Left forelimb (tissue), 1 donor: ENCODE results near the gene TIMM29.
A peak's percentile ranks its signal among the peaks of the same experiment; 100 is the strongest.
"Not testable (repeated sequence)": the region's sequence is repeated elsewhere in the genome, so short reads cannot be mapped to it uniquely, and the experiment has no call there.

Experiments used
- DNase-seq: peaks from one replicate; pipeline ENCODE4 v3.0.0-alpha.2; 2018; ENCODE audit warnings: low spot score

The TIMM29 gene

DNA sequence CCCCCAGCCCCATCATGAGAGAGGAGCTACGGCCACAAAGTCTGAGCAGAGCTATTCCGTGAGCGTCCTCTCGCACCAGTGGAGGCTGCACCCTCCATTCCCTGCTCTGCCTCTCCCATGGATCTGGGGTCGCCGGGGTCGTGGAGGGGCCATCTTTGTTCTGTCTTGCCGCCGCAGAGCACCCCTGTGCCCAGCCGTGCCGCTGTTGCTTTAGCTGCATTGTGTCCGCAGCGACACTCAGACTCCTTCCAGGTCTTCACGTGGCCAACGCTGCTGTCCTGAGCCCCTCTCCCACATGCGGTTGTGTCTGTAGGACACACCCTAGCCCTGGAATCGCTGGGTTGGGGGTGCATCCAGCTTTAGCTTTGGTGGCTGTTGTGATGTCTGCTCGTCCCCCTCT lies 16.0 kb upstream of the TIMM29 start:
- DNase-seq, result no peak

GRCh38 chr19:10913716-10914340 lies 14.8 kb upstream of the TIMM29 start:
- no peak for DNase-seq

DNA sequence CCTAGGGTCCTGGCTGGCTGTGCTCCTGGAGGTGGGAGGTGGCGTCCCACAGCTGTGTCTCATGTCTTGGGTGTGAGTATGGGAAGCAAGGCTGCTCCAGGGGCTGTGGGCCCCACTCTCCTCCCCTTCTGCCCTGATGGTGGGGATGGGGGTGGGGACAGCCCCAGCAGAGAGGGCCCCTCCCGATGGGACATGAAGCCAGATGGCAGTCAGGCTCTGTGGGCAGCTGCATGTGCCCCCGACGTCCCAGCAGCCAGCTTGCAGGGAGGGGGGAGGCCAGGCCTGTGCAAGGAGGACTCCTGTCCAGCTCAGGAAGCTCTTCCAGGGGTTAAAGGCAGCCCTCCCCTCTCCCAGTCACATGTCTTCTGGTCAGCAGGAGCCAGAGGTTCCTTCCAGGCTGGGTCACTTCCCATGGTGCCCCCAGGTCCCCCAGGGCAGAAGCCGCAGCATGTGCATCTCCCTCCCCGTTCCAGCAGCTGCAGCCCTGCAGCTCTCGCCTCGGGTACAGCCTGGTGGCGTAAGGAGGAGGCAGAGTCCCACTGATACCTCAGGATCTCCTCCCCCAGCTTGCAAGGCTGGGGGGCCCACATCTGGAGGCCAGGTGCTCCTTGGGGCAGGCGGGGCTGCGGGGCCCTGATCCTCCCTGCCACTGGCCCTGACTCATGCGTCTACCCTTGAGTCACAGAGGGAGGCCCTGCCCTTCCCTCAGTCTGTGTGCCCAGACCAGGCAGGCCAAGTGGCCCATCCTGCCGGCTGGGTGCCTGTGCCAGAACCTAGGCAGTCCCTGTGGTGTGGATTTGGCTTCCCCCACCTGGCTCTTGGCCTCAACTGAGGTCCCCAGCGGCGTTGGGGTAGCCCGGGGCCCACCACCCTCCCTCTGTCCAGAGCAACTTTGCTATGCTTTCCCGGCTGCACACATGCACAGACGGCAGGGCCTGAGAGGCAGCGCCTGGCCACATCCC lies 13.2 kb upstream of the TIMM29 start:
- DNase-seq, result peak; percentile 81

- no peak for DNase-seq
These were observed 12.0 kb upstream of the TIMM29 start for GRCh38 chr19:10916602-10917001.

DNA sequence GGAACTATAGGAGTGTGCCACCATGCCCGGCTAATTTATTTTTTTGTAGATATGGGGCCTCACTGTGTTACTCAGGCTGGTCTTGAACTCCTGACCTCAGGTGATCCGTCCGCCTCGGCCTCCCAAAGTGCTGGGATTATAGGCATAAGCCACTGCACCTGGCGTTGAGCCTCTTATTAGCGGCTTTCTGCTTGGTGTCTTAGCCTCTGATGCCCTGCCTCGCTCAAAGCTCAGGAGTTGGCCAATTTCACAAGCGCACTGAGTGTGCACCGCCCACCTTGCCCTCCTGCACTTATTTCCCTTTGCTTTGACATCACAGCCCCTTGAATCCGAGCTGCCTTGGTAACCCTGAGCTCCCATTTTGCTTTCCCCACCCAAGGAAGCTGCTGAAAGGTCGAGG lies 10.3 kb upstream of the TIMM29 start:
- no peak for DNase-seq

- DNase-seq, result no peak
These were observed 9.0 kb upstream of the TIMM29 start for GRCh38 chr19:10919352-10920287.

GRCh38 chr19:10920288-10920655 lies 8.3 kb upstream of the TIMM29 start:
- DNase-seq, result no peak

GRCh38 chr19:10920781-10921180 lies 7.8 kb upstream of the TIMM29 start:
- no peak for DNase-seq

GRCh38 chr19:10921199-10921909 lies 7.3 kb upstream of the TIMM29 start:
- no peak for DNase-seq

DNA sequence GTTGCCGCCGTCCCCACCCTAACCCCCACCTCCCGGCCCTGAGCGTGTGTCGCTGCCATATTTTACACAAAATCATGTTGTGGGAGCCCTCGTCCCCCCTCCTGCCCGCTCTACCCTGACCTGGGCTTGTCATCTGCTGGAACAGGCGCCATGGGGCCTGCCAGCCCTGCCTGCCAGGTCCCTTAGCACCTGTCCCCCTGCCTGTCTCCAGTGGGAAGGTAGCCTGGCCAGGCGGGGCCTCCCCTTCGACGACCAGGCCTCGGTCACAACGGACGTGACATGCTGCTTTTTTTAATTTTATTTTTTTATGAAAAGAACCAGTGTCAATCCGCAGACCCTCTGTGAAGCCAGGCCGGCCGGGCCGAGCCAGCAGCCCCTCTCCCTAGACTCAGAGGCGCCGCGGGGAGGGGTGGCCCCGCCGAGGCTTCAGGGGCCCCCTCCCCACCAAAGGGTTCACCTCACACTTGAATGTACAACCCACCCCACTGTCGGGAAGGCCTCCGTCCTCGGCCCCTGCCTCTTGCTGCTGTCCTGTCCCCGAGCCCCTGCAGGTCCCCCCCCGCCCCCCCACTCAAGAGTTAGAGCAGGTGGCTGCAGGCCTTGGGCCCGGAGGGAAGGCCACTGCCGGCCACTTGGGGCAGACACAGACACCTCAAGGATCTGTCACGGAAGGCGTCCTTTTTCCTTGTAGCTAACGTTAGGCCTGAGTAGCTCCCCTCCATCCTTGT lies 6.5 kb upstream of the TIMM29 start:
- DNase-seq, result no peak

GRCh38 chr19:10922638-10923014 lies 6.0 kb upstream of the TIMM29 start:
- no peak for DNase-seq

DNA sequence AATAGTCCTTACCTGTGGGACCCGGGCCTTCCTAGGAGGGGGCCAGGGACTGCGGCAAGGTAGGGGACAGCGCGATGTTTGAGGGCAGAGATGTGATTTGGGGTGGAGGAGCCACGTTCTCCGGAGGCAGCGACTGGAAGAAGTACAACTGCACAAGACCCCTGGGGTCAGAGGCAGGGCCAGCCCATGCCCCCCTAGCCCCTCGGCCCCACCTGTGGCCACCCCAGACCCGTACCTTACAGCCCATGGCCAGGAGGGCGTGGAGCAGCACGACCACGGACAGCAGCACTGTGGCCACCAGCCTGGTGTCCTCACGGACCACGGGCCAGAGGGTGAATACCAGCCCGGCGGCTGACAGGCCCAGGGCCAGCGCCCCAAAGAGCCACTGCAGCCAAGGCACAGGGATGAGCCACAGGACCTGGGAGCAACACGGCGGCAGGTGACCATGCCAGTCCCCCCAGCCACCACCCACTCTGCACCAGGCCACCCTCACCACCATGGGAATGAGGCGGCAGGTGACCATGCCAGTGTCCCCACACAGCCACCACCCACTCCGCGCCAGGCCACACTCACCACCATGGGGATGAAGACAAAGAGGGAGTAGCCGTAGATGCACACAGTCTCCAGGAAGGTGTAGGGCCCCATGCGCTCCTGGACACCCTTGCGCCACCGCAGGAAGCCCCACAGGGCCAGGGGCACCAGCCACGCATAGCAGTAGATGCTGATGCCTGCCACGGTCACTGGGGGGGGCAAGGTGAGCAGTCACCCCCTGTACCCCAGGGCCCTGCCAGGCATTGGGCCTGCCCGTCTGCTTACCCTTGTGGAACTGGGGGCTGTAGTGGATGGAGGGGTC lies 5.1 kb upstream of the TIMM29 start:
- peak; percentile 65 for DNase-seq

DNA sequence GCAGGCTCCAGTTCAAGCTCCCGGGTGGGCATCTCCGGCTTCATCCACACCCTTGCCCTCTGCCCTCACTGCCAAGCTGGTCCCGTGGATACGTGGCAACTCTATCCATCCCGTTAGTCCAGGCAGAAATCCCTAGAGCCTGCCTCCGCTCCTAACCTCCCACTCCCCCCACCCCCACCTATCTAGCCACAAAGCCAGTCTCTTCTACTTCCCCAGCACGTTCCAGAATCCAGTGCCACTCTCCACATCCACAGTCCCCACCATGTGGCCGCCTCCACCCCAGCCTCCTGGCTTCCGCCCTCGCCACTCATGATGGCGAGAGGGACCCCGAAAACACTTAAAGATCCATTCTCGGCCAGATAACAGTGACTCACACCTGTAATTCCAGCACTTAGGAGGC lies 4.0 kb upstream of the TIMM29 start:
- no peak for DNase-seq

DNA sequence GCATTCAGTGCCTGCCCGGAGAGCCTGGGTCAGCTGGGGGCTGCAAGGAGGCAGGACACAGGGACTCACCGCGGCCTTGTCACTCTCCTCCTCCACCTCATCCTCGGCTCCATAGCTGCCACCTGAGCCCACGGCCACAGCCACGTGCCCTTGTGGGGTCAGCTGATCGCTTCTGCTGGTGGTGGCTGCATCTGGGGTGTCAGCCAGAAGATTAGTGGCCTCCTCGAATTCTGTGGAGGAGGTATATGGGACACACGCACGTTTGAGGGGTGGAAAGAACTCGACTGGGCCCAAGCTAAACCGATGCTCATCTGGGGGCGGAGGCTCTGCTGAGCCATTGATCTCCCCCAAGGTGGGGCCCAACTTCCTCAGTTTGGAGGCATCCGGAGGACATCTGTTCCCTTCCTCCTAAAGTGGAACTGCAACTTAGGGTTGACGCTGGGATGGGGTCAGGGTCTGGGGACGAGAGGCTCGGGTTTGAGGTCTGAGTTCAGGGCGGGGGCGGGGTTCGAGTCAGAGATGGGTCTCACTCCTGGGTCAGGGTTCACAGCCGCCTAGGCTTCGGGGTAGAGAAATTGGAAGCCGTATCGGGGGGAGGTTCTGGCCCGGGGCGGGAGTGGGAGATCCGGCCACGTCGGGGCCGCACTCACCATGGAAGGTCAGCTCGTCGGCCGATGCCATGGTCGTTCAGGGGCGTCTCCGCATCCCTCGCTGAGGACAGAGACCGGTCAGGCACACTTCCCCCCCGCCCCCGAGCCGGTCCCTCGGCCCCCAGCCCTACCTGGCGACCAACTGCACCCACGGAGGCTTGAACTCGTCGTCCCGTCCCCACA lies 665 bp upstream of the TIMM29 start:
- no peak for DNase-seq

DNA sequence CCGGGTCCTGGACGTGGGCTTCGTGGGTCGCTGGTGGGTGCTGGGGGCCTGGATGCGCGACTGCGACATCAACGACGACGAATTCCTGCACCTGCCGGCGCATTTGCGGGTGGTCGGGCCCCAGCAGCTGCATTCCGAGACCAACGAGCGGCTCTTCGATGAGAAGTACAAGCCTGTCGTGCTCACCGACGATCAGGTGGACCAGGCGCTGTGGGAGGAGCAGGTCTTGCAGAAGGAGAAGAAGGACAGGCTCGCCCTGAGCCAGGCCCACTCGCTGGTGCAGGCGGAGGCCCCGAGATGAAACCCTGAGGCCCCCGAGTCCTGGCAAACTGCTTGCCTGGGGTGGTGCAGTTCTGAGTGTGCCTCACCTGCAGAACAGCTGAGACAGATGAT lies 787 bp downstream of the TIMM29 start:
- DNase-seq, result no peak

DNA sequence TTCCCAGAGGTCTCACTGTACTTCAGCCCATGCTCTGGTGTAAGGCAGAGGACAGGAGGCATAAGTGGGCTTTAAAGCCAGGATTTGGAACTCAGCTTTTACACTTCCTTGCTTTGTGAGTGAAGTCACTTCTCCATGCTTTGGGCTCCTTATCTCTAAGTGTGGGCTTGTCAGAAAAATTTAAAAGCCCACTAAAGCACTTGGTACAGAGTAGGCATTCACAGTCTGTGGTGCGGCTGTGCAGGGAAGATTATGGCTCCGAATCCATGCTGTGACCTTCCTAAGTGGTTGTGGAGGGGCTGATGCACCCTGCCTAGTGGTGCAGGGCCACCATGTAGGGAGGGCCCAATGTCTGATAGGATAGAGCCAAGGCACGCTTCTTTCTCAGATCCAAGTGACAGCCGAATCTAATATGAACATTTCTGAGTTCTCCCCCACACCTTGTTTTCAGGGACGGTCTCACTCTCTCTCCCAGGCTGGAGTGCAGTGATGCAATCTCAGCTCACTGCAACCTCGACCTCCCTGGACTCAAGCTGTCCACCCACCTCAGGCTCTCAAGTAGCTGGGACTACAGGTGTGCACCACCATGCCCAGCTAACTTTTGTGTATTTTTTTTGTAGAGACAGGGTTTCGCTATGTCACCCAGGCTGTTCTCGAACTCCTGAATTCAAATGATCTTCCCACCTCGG lies 6.9 kb downstream of the TIMM29 start:
- no peak for DNase-seq

- peak; percentile 65 for DNase-seq
These were observed 8.1 kb downstream of the TIMM29 start for GRCh38 chr19:10936661-10937084.

DNA sequence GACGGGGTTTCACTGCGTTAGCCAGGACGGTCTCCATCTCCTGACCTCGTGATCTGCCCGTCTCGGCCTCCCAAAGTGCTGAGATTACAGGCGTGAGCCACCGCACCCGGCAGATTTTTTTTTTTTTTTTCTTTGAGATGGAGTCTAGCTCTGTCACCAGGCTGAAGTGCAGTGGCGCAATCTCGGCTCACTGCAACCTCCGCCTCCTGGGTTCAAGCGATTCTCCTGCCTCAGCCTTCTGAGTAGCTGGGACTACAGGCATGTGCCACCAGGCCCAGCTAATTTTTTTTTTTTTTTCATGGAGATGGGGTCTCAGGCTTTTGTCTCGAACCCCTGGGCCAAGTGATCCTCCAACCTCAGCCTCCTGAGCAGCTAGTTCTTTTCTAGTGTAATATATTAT lies 13.0 kb downstream of the TIMM29 start:
- DNase-seq, result not testable (repeated sequence)

DNA sequence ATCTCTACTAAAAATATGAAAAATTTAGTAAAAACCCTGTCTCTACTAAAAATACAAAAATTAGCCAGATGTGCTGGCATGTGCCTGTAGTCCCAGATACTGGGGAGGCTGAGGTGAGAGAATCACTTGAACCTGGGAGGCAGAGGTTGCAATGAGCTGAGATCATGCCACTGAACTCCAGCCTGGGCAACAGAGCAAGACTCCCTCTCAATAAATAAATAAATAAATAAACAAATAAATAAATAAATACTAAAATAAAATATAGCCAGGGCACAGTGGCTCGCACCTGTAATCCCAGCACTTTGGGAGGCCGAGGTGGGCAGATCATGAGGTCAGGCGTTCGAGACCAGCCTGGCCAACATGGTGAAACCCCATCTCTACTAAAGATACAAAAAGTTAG lies 14.8 kb downstream of the TIMM29 start:
- not testable (repeated sequence) for DNase-seq
